ENCODE data around the gene SHLD3. TPM values are rescaled to one million over a fixed set of nuclear protein-coding genes. Genes with fewer than 3 reads are reported as not detected.
A peak's percentile ranks its signal among the peaks of the same experiment; 100 is the strongest.
"Not testable (repeated sequence)": the region's sequence is repeated elsewhere in the genome, so short reads cannot be mapped to it uniquely, and the experiment has no call there.

SHLD3 gene
- total RNA-seq, 6 experiments from 2014 or later, result 1.2 to 2.0 (median 1.4) TPM

DNA sequence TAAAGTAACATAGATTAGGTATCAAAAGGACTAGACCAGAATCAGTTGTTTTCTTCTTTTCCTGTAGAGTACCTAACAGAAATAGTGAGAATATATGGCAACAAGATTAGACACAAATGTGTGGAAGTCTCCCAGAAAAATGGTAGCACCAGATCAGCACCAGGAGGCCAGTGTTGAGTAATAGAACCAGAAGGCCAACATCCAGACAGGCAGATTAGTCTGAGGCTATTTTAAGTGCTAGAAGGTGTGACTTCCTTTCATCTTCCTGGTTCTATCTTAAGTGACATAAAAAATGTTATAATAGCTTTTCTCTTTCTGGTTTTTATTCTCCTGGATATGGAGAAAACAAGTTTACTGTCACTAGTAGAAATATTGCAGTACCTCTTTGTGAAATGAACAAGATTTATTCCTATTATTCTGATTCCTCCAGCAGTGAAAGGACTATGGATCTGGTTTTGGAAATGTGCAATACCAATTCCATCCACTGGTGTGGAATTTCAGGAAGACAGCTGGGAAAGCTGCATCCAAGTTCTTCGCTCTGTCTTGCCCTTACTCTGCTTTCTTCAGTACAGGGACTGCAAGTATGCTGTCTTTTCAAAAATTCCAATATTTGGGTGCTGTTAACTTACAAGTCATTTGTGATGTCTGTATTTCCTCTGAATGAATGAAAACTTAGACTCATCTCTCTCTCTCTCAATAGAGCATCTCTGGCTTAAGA is 39.1 kb downstream of the SHLD3 start:
- H3K27ac Mint-ChIP-seq, result peak overlapping the region; percentile 45
- TF ChIP-seq CTCF (IDR thresholded peaks at IDR 0.05), result peak; percentile 78
- H3K36me3 Mint-ChIP-seq (ENCODE audit: low read depth), result peaks cover 30% of the 10 kb centered on the region
- DNase-seq, result peak; percentile 22
- H3K4me3 Mint-ChIP-seq, result no peak overlapping the region
- no peaks in the 10 kb centered on the region for H3K9me3 Mint-ChIP-seq
- peaks cover 2% of the 10 kb centered on the region; the same call in 1 of the 2 replicates for H3K27me3 Mint-ChIP-seq (ENCODE audit: insufficient read depth)
- H3K4me1 Mint-ChIP-seq (ENCODE audit: low read depth), result peaks cover 11% of the 10 kb centered on the region

- no peak overlapping the region for H3K4me3 Mint-ChIP-seq
- no peak overlapping the region for H3K27ac Mint-ChIP-seq
- peaks cover 2% of the 10 kb centered on the region; the same call in 1 of the 2 replicates for H3K27me3 Mint-ChIP-seq (ENCODE audit: insufficient read depth)
- H3K4me1 Mint-ChIP-seq (ENCODE audit: low read depth), result peaks cover 26% of the 10 kb centered on the region
- TF ChIP-seq CTCF (IDR thresholded peaks at IDR 0.05), result no peak
- H3K36me3 Mint-ChIP-seq (ENCODE audit: low read depth), result peaks cover 25% of the 10 kb centered on the region
- no peaks in the 10 kb centered on the region for H3K9me3 Mint-ChIP-seq
- DNase-seq, result no peak
Observed at GRCh38 chr5:65668696-65669095, 43.9 kb downstream of the SHLD3 start.

DNA sequence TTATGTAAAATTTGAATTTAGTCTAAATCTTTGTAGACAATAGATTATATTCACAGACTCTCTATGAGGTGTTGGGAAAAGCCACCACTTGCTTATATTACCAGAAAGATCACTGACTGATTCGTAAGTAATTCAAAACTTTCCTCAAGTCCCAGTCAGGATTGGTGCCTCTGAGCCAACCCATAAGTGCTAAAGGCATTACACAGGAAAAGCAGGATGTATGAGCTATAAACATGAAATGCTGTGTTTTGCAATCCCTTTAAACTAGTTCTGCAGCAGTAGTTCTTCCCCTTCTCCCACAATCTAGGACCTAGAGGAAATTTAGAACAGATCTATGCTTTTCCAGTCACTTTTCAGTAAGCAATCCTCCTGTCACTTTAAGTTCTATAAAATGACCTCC is 48.0 kb downstream of the SHLD3 start:
- Mint-ChIP-seq H3K27ac (peak overlapping the region; percentile 46), H3K9me3 (no peaks in the 10 kb centered on the region), H3K27me3 (ENCODE audit: insufficient read depth) (peaks cover 2% of the 10 kb centered on the region; the same call in 1 of the 2 replicates), H3K4me1 (ENCODE audit: low read depth) (peaks cover 37% of the 10 kb centered on the region), H3K36me3 (ENCODE audit: low read depth) (peaks cover 26% of the 10 kb centered on the region; the same call in 1 of the 2 replicates), H3K4me3 (no peak overlapping the region; the same call in 1 of the 2 replicates)
- peak; percentile 67 for DNase-seq
- no peak for TF ChIP-seq CTCF (IDR thresholded peaks at IDR 0.05)

GRCh38 chr5:65674749-65675148 is 49.9 kb downstream of the SHLD3 start:
- H3K27ac Mint-ChIP-seq, result no peak overlapping the region; the same call in 1 of the 2 replicates
- H3K4me1 Mint-ChIP-seq (ENCODE audit: low read depth), result peaks cover 37% of the 10 kb centered on the region
- no peaks in the 10 kb centered on the region for H3K9me3 Mint-ChIP-seq
- H3K27me3 Mint-ChIP-seq (ENCODE audit: insufficient read depth), result no peaks in the 10 kb centered on the region
- no peak overlapping the region for H3K4me3 Mint-ChIP-seq
- no peak for DNase-seq
- TF ChIP-seq CTCF (IDR thresholded peaks at IDR 0.05), result no peak
- H3K36me3 Mint-ChIP-seq (ENCODE audit: low read depth), result peaks cover 39% of the 10 kb centered on the region

- H3K9me3 Mint-ChIP-seq; H3K4me3 Mint-ChIP-seq; H3K27ac Mint-ChIP-seq; H3K27me3 Mint-ChIP-seq (ENCODE audit: insufficient read depth); DNase-seq: not testable (repeated sequence)
- peaks cover 48% of the 10 kb centered on the region for H3K36me3 Mint-ChIP-seq (ENCODE audit: low read depth)
- H3K4me1 Mint-ChIP-seq (ENCODE audit: low read depth), result peaks cover 37% of the 10 kb centered on the region
Observed at GRCh38 chr5:65676056-65676455, 51.2 kb downstream of the SHLD3 start.

Other genes with a start within 250 kb of the SHLD3 start
- gene ADAMTS6, start 143.1 kb upstream of the SHLD3 start, total RNA-seq (2021; fragmentation: NEBNext Ultra II Directional; extraction: Animal tissue kit (Norgen Biotek cat#: 25700)), result 10 to 100 TPM; 23.1 to 29.9 (median 28.3) TPM
- gene CENPK, start 61.9 kb upstream of the SHLD3 start, total RNA-seq (2021; fragmentation: NEBNext Ultra II Directional; extraction: Animal tissue kit (Norgen Biotek cat#: 25700)), result 10 to 100 TPM; 12.0 to 24.0 (median 19.4) TPM
- 10 to 100 TPM; 17.1 to 24.0 (median 22.1) TPM for gene PPWD1, start 61.7 kb upstream of the SHLD3 start, total RNA-seq (2021; fragmentation: NEBNext Ultra II Directional; extraction: Animal tissue kit (Norgen Biotek cat#: 25700))
- gene TRIM23, start 694 bp upstream of the SHLD3 start, total RNA-seq (2021; fragmentation: NEBNext Ultra II Directional; extraction: Animal tissue kit (Norgen Biotek cat#: 25700)), result 10 to 100 TPM; 13.1 to 18.0 (median 15.9) TPM
- 10 to 100 TPM; 15.3 to 20.8 (median 19.4) TPM for gene TRAPPC13, start within 50 bp of the SHLD3 start, total RNA-seq (2021; fragmentation: NEBNext Ultra II Directional; extraction: Animal tissue kit (Norgen Biotek cat#: 25700))
- gene SGTB, start 97.1 kb downstream of the SHLD3 start, total RNA-seq (2021; fragmentation: NEBNext Ultra II Directional; extraction: Animal tissue kit (Norgen Biotek cat#: 25700)), result 10 to 100 TPM; 25.7 to 32.7 (median 30.1) TPM
- gene NLN, start 97.2 kb downstream of the SHLD3 start, total RNA-seq (2021; fragmentation: NEBNext Ultra II Directional; extraction: Animal tissue kit (Norgen Biotek cat#: 25700)), result 10 to 100 TPM; 47.9 to 62.0 (median 57.1) TPM